Measurements from ENCODE around the gene SEMA4B. TPM values are rescaled to one million over a fixed set of nuclear protein-coding genes. Genes with fewer than 3 reads are reported as not detected.
A peak's percentile ranks its signal among the peaks of the same experiment; 100 is the strongest.

Gene SEMA4B
- total and polyA plus RNA-seq, 10 of the 15 experiments (the other 5 are each of a cell fraction or from before 2014, with no cell fraction given) = 0.87 to 26.0 (median 9.3) TPM

DNA sequence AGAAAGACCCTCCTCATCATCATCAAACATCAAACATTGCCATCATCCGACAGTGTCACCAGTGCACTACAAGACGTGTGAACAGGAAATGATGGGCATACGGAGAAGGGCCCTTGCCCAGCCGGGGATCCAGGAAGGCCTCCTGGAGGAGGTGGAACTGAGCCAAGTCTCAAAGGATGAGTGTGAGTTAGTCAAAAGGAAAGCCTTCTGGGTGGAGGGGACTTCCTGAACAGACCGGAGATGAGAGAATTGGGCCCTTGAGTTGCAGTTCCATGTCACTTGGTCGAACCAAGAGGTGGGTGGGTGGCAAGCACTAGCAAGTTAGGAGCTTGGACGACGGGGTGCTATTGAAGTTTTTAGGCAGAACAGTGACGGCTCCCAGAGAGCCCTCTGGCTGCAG, 8.5 kb downstream of the SEMA4B start (continued):
- TF ChIP-seq MXI1 (IDR thresholded peaks at IDR 0.05; ENCODE audit: low read depth, low read length) = no peak
- TF ChIP-seq YBX1 (IDR thresholded peaks at IDR 0.05) = no peak
- no peak for TF ChIP-seq SUZ12 (IDR thresholded peaks at IDR 0.05; ENCODE audit: unreplicated experiment)
- no peak for TF ChIP-seq SRF (IDR thresholded peaks at IDR 0.05; ENCODE audit: low read depth in 2 of 2, low read length in 2 of 2)
- TF ChIP-seq, protein P1, sequence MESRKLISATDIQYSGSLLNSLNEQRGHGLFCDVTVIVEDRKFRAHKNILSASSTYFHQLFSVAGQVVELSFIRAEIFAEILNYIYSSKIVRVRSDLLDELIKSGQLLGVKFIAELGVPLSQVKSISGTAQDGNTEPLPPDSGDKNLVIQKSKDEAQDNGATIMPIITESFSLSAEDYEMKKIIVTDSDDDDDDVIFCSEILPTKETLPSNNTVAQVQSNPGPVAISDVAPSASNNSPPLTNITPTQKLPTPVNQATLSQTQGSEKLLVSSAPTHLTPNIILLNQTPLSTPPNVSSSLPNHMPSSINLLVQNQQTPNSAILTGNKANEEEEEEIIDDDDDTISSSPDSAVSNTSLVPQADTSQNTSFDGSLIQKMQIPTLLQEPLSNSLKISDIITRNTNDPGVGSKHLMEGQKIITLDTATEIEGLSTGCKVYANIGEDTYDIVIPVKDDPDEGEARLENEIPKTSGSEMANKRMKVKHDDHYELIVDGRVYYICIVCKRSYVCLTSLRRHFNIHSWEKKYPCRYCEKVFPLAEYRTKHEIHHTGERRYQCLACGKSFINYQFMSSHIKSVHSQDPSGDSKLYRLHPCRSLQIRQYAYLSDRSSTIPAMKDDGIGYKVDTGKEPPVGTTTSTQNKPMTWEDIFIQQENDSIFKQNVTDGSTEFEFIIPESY (IDR thresholded peaks at IDR 0.05) = no peak
- no peak for TF ChIP-seq BMI1 (IDR thresholded peaks at IDR 0.05; ENCODE audit: borderline replicate concordance)
- TF ChIP-seq CHD4 (IDR thresholded peaks at IDR 0.05) = no peak
- peak; percentile 61 for TF ChIP-seq IKZF1 (conservative IDR thresholded peaks at IDR 0.05)
- TF ChIP-seq RUNX3 (IDR thresholded peaks at IDR 0.05; ENCODE audit: low read length) = peak; percentile 73
- TF ChIP-seq ZBED1 (IDR thresholded peaks at IDR 0.05; ENCODE audit: borderline replicate concordance) = no peak
- peak; percentile 60 to 63 for TF ChIP-seq IKZF2 (IDR thresholded peaks at IDR 0.05)
- TF ChIP-seq IRF4 (IDR thresholded peaks at IDR 0.05; ENCODE audit: low read depth, low read length) = peak; percentile 89
- no peak for TF ChIP-seq SP1 (IDR thresholded peaks at IDR 0.05; ENCODE audit: low read depth, low read length)
- peak; percentile 70; the same call in 1 of the 2 replicates for TF ChIP-seq NFIC (IDR thresholded peaks at IDR 0.05; ENCODE audit: low read depth, low read length)
- TF ChIP-seq FOXK2 (IDR thresholded peaks at IDR 0.05) = no peak
- no peak for TF ChIP-seq POLR2AphosphoS5 (IDR thresholded peaks at IDR 0.05; ENCODE audit: low read length)
- no peak for TF ChIP-seq CHD2 (IDR thresholded peaks at IDR 0.05; ENCODE audit: borderline replicate concordance, low read depth, low read length)
- TF ChIP-seq NRF1 (conservative IDR thresholded peaks at IDR 0.05; ENCODE audit: low read depth, low read length) = no peak
- TF ChIP-seq, protein P2, sequence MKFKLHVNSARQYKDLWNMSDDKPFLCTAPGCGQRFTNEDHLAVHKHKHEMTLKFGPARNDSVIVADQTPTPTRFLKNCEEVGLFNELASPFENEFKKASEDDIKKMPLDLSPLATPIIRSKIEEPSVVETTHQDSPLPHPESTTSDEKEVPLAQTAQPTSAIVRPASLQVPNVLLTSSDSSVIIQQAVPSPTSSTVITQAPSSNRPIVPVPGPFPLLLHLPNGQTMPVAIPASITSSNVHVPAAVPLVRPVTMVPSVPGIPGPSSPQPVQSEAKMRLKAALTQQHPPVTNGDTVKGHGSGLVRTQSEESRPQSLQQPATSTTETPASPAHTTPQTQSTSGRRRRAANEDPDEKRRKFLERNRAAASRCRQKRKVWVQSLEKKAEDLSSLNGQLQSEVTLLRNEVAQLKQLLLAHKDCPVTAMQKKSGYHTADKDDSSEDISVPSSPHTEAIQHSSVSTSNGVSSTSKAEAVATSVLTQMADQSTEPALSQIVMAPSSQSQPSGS (IDR thresholded peaks at IDR 0.05; ENCODE audit: low read length) = no peak
- no peak for TF ChIP-seq CBFB (IDR thresholded peaks at IDR 0.05; ENCODE audit: low read depth)
- TF ChIP-seq EZH2 (IDR thresholded peaks at IDR 0.05; ENCODE audit: borderline replicate concordance, control insufficient read depth, low read depth, low read length) = no peak
- TF ChIP-seq, protein P3, sequence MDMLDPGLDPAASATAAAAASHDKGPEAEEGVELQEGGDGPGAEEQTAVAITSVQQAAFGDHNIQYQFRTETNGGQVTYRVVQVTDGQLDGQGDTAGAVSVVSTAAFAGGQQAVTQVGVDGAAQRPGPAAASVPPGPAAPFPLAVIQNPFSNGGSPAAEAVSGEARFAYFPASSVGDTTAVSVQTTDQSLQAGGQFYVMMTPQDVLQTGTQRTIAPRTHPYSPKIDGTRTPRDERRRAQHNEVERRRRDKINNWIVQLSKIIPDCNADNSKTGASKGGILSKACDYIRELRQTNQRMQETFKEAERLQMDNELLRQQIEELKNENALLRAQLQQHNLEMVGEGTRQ (IDR thresholded peaks at IDR 0.05; ENCODE audit: borderline replicate concordance, low read depth, low read length) = no peak
- TF ChIP-seq TCF3 (IDR thresholded peaks at IDR 0.05; ENCODE audit: borderline replicate concordance, insufficient read depth, low read depth, low read length) = no peak
- TF ChIP-seq, protein P4, sequence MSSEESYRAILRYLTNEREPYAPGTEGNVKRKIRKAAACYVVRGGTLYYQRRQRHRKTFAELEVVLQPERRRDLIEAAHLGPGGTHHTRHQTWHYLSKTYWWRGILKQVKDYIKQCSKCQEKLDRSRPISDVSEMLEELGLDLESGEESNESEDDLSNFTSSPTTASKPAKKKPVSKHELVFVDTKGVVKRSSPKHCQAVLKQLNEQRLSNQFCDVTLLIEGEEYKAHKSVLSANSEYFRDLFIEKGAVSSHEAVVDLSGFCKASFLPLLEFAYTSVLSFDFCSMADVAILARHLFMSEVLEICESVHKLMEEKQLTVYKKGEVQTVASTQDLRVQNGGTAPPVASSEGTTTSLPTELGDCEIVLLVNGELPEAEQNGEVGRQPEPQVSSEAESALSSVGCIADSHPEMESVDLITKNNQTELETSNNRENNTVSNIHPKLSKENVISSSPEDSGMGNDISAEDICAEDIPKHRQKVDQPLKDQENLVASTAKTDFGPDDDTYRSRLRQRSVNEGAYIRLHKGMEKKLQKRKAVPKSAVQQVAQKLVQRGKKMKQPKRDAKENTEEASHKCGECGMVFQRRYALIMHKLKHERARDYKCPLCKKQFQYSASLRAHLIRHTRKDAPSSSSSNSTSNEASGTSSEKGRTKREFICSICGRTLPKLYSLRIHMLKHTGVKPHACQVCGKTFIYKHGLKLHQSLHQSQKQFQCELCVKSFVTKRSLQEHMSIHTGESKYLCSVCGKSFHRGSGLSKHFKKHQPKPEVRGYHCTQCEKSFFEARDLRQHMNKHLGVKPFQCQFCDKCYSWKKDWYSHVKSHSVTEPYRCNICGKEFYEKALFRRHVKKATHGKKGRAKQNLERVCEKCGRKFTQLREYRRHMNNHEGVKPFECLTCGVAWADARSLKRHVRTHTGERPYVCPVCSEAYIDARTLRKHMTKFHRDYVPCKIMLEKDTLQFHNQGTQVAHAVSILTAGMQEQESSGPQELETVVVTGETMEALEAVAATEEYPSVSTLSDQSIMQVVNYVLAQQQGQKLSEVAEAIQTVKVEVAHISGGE (CRISPR knock-in tag; IDR thresholded peaks at IDR 0.05) = no peak
- TF ChIP-seq RB1 (IDR thresholded peaks at IDR 0.05; ENCODE audit: borderline replicate concordance) = no peak
- no peak for TF ChIP-seq CBX5 (IDR thresholded peaks at IDR 0.05; ENCODE audit: low read depth)
